ENCODE results near the gene SLC15A3. TPM values are rescaled to one million over a fixed set of nuclear protein-coding genes. Genes with fewer than 3 reads are reported as not detected.

SLC15A3 gene
- total RNA-seq, 1 donor from 2014 or later, result 0.62 TPM

GRCh38 chr11:60914633-60915247 is 37.2 kb downstream of the SLC15A3 start:
- peak overlapping the region; percentile 92 for H3K27ac Mint-ChIP-seq (ENCODE audit: unreplicated experiment)
- DNase-seq (ENCODE audit: low spot score), result peak; percentile 27
- H3K36me3 Mint-ChIP-seq (ENCODE audit: low read depth, unreplicated experiment), result peaks cover 6% of the 10 kb centered on the region
- no peaks in the 10 kb centered on the region for H3K9me3 Mint-ChIP-seq (ENCODE audit: unreplicated experiment)
- H3K4me1 Mint-ChIP-seq (ENCODE audit: unreplicated experiment), result peaks cover 58% of the 10 kb centered on the region
- H3K4me3 Mint-ChIP-seq (ENCODE audit: unreplicated experiment), result peak overlapping the region; percentile 95
- H3K27me3 Mint-ChIP-seq (ENCODE audit: unreplicated experiment), result peaks cover 19% of the 10 kb centered on the region
- TF ChIP-seq CTCF (IDR thresholded peaks at IDR 0.05; ENCODE audit: unreplicated experiment), result no peak

GRCh38 chr11:60913793-60914632 is 38.0 kb downstream of the SLC15A3 start, which contains the start of gene TMEM109:
Gene TMEM109 (plus strand): TSS chr11:60914158. CDS start chr11:60919694, 5,536 bp downstream.
- Mint-ChIP-seq H3K4me1 (ENCODE audit: unreplicated experiment) (peaks cover 59% of the 10 kb centered on the region), H3K27me3 (ENCODE audit: unreplicated experiment) (peaks cover 16% of the 10 kb centered on the region), H3K36me3 (ENCODE audit: low read depth, unreplicated experiment) (peaks cover 6% of the 10 kb centered on the region), H3K27ac (ENCODE audit: unreplicated experiment) (peak within 1 kb of the TSS; percentile 99), H3K4me3 (ENCODE audit: unreplicated experiment) (peak within 1 kb of the TSS; percentile 99), H3K9me3 (ENCODE audit: unreplicated experiment) (no peaks in the 10 kb centered on the region)
- peak; percentile 79 for DNase-seq (ENCODE audit: low spot score)
- TF ChIP-seq CTCF (IDR thresholded peaks at IDR 0.05; ENCODE audit: unreplicated experiment), result no peak

GRCh38 chr11:60912851-60913528 is 39.0 kb downstream of the SLC15A3 start:
- Mint-ChIP-seq H3K36me3 (ENCODE audit: low read depth, unreplicated experiment) (peaks cover 12% of the 10 kb centered on the region), H3K9me3 (ENCODE audit: unreplicated experiment) (no peaks in the 10 kb centered on the region)

GRCh38 chr11:60912223-60912850 is 39.6 kb downstream of the SLC15A3 start:
- peak overlapping the region; percentile 98 for H3K27ac Mint-ChIP-seq (ENCODE audit: unreplicated experiment)
- peaks cover 66% of the 10 kb centered on the region for H3K4me1 Mint-ChIP-seq (ENCODE audit: unreplicated experiment)
- DNase-seq (ENCODE audit: low spot score), result no peak
- peaks cover 17% of the 10 kb centered on the region for H3K27me3 Mint-ChIP-seq (ENCODE audit: unreplicated experiment)
- no peaks in the 10 kb centered on the region for H3K9me3 Mint-ChIP-seq (ENCODE audit: unreplicated experiment)
- peak overlapping the region; percentile 44 for H3K4me3 Mint-ChIP-seq (ENCODE audit: unreplicated experiment)
- TF ChIP-seq CTCF (IDR thresholded peaks at IDR 0.05; ENCODE audit: unreplicated experiment), result no peak
- H3K36me3 Mint-ChIP-seq (ENCODE audit: low read depth, unreplicated experiment), result peaks cover 12% of the 10 kb centered on the region

More at GRCh38 chr11:60912851-60913528, 39.0 kb downstream of the SLC15A3 start:
- no peak for DNase-seq (ENCODE audit: low spot score)
- Mint-ChIP-seq H3K4me3 (ENCODE audit: unreplicated experiment) (peak overlapping the region; percentile 99), H3K27me3 (ENCODE audit: unreplicated experiment) (peaks cover 17% of the 10 kb centered on the region), H3K4me1 (ENCODE audit: unreplicated experiment) (peaks cover 64% of the 10 kb centered on the region), H3K27ac (ENCODE audit: unreplicated experiment) (peak overlapping the region; percentile 99)
- TF ChIP-seq CTCF (IDR thresholded peaks at IDR 0.05; ENCODE audit: unreplicated experiment), result no peak

All from endothelial cell (in vitro differentiated cells).